Mammary epithelial cell (primary cell): ENCODE measurements around the gene KLC1.

Experiments
- EZH2 ChIP-seq: IDR thresholded peaks from 2 replicates; pipeline ENCODE4 v1.6.1; 2012; ENCODE audit warnings: low read length, inconsistent platforms, borderline replicate concordance
- TF ChIP-seq, protein P1 (sequence below), 2 donors: IDR thresholded peaks in 1 of 2; conservative IDR thresholded peaks in 1 of 2; 2 replicates each; pipeline ENCODE4 v1.5.1; 2011 to 2012; ENCODE audit warnings: inconsistent platforms in 2 of 2, low read length in 2 of 2, mild to moderate bottlenecking in 2 of 2, control low read depth in 1 of 2, low read depth in 1 of 2; ENCODE audit not compliant: insufficient read depth in 1 of 2; ENCODE audit errors: extremely low read depth in 1 of 2

DNA sequence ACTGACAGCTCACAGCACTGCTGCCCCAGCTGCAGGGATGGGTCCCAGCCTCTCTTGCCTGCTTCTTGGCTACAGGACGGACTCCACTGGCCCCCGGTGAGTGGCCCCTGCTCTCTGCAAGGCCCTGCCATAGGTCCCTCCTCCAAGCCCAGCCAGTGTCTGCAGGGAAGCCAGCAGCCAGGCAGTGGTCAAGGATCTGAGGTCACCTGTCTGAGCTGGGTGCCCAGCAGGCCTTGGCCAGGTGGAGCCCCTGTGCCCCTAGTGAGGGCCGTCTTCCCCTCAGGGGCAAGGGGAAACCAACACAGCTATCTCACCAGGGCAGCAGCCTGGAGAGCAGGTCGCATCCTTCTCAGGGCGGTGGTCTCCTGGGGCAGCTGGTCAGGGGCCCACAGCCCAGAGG lies 73.1 kb downstream of the KLC1 start:
- TF ChIP-seq, protein P1, sequence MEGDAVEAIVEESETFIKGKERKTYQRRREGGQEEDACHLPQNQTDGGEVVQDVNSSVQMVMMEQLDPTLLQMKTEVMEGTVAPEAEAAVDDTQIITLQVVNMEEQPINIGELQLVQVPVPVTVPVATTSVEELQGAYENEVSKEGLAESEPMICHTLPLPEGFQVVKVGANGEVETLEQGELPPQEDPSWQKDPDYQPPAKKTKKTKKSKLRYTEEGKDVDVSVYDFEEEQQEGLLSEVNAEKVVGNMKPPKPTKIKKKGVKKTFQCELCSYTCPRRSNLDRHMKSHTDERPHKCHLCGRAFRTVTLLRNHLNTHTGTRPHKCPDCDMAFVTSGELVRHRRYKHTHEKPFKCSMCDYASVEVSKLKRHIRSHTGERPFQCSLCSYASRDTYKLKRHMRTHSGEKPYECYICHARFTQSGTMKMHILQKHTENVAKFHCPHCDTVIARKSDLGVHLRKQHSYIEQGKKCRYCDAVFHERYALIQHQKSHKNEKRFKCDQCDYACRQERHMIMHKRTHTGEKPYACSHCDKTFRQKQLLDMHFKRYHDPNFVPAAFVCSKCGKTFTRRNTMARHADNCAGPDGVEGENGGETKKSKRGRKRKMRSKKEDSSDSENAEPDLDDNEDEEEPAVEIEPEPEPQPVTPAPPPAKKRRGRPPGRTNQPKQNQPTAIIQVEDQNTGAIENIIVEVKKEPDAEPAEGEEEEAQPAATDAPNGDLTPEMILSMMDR (conservative IDR thresholded peaks at IDR 0.05 in 1 of 2, IDR thresholded peaks at IDR 0.05 in 1 of 2; ENCODE audit: extremely low read depth in 1 of 2, insufficient read depth in 1 of 2, low read depth in 1 of 2, low read length in 2 of 2) = no peak
- no peak for TF ChIP-seq EZH2
